ENCODE measurements around the gene PTBP1. TPM values are rescaled to one million over a fixed set of nuclear protein-coding genes. Genes with fewer than 3 reads are reported as not detected.

The PTBP1 gene
- total and polyA plus RNA-seq, 9 of the 15 experiments (the other 6 are each of a cell fraction or from before 2014, with no cell fraction given): 14.0 to 759 (median 234) TPM

DNA sequence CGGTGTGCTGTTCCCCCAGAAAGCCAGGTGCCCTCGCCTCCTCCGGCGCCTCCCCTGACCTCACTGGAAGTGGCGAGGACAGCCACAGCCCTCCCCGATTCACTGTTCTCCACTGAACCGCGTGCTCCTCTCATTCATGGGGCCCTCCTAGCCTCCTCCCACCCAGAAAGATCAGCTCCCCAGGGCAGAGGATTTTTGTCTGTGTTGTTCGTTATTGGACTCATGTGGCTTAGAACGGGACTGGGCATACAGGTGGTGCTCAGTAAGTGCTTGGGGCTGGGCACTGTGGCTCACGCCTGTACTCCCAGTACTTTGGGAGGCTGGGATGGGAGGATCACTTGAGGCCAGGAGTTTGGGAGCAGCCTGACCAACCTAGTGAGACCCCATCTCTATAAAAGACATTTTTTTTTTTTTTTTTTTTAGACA is 47.3 kb downstream of the PTBP1 start (continued):
- TF ChIP-seq, protein P1, sequence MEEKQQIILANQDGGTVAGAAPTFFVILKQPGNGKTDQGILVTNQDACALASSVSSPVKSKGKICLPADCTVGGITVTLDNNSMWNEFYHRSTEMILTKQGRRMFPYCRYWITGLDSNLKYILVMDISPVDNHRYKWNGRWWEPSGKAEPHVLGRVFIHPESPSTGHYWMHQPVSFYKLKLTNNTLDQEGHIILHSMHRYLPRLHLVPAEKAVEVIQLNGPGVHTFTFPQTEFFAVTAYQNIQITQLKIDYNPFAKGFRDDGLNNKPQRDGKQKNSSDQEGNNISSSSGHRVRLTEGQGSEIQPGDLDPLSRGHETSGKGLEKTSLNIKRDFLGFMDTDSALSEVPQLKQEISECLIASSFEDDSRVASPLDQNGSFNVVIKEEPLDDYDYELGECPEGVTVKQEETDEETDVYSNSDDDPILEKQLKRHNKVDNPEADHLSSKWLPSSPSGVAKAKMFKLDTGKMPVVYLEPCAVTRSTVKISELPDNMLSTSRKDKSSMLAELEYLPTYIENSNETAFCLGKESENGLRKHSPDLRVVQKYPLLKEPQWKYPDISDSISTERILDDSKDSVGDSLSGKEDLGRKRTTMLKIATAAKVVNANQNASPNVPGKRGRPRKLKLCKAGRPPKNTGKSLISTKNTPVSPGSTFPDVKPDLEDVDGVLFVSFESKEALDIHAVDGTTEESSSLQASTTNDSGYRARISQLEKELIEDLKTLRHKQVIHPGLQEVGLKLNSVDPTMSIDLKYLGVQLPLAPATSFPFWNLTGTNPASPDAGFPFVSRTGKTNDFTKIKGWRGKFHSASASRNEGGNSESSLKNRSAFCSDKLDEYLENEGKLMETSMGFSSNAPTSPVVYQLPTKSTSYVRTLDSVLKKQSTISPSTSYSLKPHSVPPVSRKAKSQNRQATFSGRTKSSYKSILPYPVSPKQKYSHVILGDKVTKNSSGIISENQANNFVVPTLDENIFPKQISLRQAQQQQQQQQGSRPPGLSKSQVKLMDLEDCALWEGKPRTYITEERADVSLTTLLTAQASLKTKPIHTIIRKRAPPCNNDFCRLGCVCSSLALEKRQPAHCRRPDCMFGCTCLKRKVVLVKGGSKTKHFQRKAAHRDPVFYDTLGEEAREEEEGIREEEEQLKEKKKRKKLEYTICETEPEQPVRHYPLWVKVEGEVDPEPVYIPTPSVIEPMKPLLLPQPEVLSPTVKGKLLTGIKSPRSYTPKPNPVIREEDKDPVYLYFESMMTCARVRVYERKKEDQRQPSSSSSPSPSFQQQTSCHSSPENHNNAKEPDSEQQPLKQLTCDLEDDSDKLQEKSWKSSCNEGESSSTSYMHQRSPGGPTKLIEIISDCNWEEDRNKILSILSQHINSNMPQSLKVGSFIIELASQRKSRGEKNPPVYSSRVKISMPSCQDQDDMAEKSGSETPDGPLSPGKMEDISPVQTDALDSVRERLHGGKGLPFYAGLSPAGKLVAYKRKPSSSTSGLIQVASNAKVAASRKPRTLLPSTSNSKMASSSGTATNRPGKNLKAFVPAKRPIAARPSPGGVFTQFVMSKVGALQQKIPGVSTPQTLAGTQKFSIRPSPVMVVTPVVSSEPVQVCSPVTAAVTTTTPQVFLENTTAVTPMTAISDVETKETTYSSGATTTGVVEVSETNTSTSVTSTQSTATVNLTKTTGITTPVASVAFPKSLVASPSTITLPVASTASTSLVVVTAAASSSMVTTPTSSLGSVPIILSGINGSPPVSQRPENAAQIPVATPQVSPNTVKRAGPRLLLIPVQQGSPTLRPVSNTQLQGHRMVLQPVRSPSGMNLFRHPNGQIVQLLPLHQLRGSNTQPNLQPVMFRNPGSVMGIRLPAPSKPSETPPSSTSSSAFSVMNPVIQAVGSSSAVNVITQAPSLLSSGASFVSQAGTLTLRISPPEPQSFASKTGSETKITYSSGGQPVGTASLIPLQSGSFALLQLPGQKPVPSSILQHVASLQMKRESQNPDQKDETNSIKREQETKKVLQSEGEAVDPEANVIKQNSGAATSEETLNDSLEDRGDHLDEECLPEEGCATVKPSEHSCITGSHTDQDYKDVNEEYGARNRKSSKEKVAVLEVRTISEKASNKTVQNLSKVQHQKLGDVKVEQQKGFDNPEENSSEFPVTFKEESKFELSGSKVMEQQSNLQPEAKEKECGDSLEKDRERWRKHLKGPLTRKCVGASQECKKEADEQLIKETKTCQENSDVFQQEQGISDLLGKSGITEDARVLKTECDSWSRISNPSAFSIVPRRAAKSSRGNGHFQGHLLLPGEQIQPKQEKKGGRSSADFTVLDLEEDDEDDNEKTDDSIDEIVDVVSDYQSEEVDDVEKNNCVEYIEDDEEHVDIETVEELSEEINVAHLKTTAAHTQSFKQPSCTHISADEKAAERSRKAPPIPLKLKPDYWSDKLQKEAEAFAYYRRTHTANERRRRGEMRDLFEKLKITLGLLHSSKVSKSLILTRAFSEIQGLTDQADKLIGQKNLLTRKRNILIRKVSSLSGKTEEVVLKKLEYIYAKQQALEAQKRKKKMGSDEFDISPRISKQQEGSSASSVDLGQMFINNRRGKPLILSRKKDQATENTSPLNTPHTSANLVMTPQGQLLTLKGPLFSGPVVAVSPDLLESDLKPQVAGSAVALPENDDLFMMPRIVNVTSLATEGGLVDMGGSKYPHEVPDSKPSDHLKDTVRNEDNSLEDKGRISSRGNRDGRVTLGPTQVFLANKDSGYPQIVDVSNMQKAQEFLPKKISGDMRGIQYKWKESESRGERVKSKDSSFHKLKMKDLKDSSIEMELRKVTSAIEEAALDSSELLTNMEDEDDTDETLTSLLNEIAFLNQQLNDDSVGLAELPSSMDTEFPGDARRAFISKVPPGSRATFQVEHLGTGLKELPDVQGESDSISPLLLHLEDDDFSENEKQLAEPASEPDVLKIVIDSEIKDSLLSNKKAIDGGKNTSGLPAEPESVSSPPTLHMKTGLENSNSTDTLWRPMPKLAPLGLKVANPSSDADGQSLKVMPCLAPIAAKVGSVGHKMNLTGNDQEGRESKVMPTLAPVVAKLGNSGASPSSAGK (IDR thresholded peaks at IDR 0.05): peak; percentile 64
- TF ChIP-seq MYC (IDR thresholded peaks at IDR 0.05; ENCODE audit: low read depth, low read length) (peak; percentile 59), MYC (CRISPR knock-in tag; IDR thresholded peaks at IDR 0.05; ENCODE audit: borderline replicate concordance, low read depth) (no peak), ZC3H4 (CRISPR knock-in tag; IDR thresholded peaks at IDR 0.05; ENCODE audit: borderline replicate concordance) (no peak), NRF1 (conservative IDR thresholded peaks at IDR 0.05 in 1 of 2, IDR thresholded peaks at IDR 0.05 in 1 of 2) (peak in 1 of 2 experiments; percentile 23; a peak in 1 of 4 replicates), GATAD2A (IDR thresholded peaks at IDR 0.05) (no peak), ELF2 (CRISPR knock-in tag; IDR thresholded peaks at IDR 0.05) (no peak), ZNF507 (tag; conservative IDR thresholded peaks at IDR 0.05) (no peak), NUFIP1 (IDR thresholded peaks at IDR 0.05; ENCODE audit: partially characterized antibody) (no peak), FIP1L1 (IDR thresholded peaks at IDR 0.05; ENCODE audit: low read depth, low read length, poor library complexity, severe bottlenecking) (no peak), SRSF9 (IDR thresholded peaks at IDR 0.05; ENCODE audit: borderline replicate concordance, low read depth, low read length) (no peak), HNRNPL (IDR thresholded peaks at IDR 0.05; ENCODE audit: low read depth, low read length) (no peak), FOXA1 (IDR thresholded peaks at IDR 0.05; ENCODE audit: borderline replicate concordance) (no peak)
- TF ChIP-seq, protein P2, sequence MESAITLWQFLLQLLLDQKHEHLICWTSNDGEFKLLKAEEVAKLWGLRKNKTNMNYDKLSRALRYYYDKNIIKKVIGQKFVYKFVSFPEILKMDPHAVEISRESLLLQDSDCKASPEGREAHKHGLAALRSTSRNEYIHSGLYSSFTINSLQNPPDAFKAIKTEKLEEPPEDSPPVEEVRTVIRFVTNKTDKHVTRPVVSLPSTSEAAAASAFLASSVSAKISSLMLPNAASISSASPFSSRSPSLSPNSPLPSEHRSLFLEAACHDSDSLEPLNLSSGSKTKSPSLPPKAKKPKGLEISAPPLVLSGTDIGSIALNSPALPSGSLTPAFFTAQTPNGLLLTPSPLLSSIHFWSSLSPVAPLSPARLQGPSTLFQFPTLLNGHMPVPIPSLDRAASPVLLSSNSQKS (CRISPR knock-in tag; IDR thresholded peaks at IDR 0.05): no peak
- TF ChIP-seq, protein P3, sequence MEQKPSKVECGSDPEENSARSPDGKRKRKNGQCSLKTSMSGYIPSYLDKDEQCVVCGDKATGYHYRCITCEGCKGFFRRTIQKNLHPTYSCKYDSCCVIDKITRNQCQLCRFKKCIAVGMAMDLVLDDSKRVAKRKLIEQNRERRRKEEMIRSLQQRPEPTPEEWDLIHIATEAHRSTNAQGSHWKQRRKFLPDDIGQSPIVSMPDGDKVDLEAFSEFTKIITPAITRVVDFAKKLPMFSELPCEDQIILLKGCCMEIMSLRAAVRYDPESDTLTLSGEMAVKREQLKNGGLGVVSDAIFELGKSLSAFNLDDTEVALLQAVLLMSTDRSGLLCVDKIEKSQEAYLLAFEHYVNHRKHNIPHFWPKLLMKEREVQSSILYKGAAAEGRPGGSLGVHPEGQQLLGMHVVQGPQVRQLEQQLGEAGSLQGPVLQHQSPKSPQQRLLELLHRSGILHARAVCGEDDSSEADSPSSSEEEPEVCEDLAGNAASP (IDR thresholded peaks at IDR 0.05): no peak

All from K562 (cell line).